A673 (cell line): ENCODE results near the gene FAM114A1.

Experiments used
- CTCF ChIP-seq: fragments of 300-800, 200-600 bp; sonication (generic); conservative IDR thresholded peaks from 2 replicates; pipeline ENCODE4 v1.5.1; 2017; ENCODE audit warnings: low read depth, mild to moderate bottlenecking, antibody characterized with exemption, low read length, moderate library complexity, mixed read lengths
- EZH2 ChIP-seq: fragments of 200-600 bp; sonication (generic); IDR thresholded peaks from 2 replicates; pipeline ENCODE4 v1.6.1; 2017; ENCODE audit warnings: borderline replicate concordance, low read depth, mild to moderate bottlenecking, mixed read lengths, antibody characterized with exemption, low read length; ENCODE audit not compliant: poor library complexity, severe bottlenecking

- TF ChIP-seq CTCF (no peak), EZH2 (no peak)
These were observed 10.1 kb upstream of the FAM114A1 start for GRCh38 chr4:38857354-38858096.
